Caco-2 (cell line): ENCODE results near the gene RAC3. TPM values are rescaled to one million over a fixed set of nuclear protein-coding genes. Genes with fewer than 3 reads are reported as not detected.

Experiments
- BruUV-seq: library from RNA; stranded (reverse); fragments of 400-500 nt; replicated peaks from 2 replicates; lab custom pipeline; 2021; lab: Mats Ljungman, UMichigan
- CTCF ChIA-PET: fragments of 300-600 bp; sonication (Branson Sonifier 250); formaldehyde crosslinking; loops from one replicate; lab custom pipeline; 2022; ENCODE audit warnings: antibody characterized with exemption; lab: Charles Lee
- POLR2A ChIA-PET: fragments of 300-600 bp; sonication (Branson Sonifier 250); formaldehyde crosslinking; loops from one replicate; lab custom pipeline; 2022; ENCODE audit warnings: antibody characterized with exemption; lab: Charles Lee
- DNase-seq, 2 experiments: peaks; one replicate each; pipeline versions ENCODE4 v3.0.0 to v3.0.0-alpha.2; 2020 to 2022
- H3K27me3 ChIP-seq: replicated peaks from 2 replicates; pipeline ENCODE4 v1.6.0; 2011; ENCODE audit warnings: low read length; ENCODE audit not compliant: control insufficient read depth, insufficient read depth
- H3K36me3 ChIP-seq: 2 replicates; pipeline ENCODE4 v1.5.1; 2011; ENCODE audit warnings: low read length; ENCODE audit not compliant: control insufficient read depth, insufficient read depth
- H3K4me1 ChIP-seq: fragments of 250-450 bp; sonication (Bioruptor Pico); 2 replicates; pipeline ENCODE4 v1.5.1; 2020; ENCODE audit warnings: mild to moderate bottlenecking
- H3K4me3 ChIP-seq: 2 replicates; pipeline ENCODE4 v1.5.1; 2011; ENCODE audit warnings: low read depth, mild to moderate bottlenecking, control low read depth, low read length
- H3K9me3 ChIP-seq: fragments of 250-450 bp; sonication (Bioruptor Pico); 2 replicates; pipeline ENCODE4 v1.5.1; 2020; ENCODE audit warnings: mild to moderate bottlenecking, moderate library complexity
- H3K27ac Mint-ChIP-seq: one replicate; pipeline ENCODE4 v1.8.0; 2022; ENCODE audit warnings: mixed read lengths; ENCODE audit not compliant: unreplicated experiment
- H3K27me3 Mint-ChIP-seq: one replicate; pipeline ENCODE4 v1.8.0; 2022; ENCODE audit warnings: mixed read lengths; ENCODE audit not compliant: insufficient read depth, unreplicated experiment
- H3K36me3 Mint-ChIP-seq: one replicate; pipeline ENCODE4 v1.8.0; 2022; ENCODE audit warnings: mild to moderate bottlenecking, mixed read lengths; ENCODE audit not compliant: insufficient read depth, unreplicated experiment
- H3K4me1 Mint-ChIP-seq: one replicate; pipeline ENCODE4 v1.8.0; 2022; ENCODE audit warnings: low read depth, mixed read lengths; ENCODE audit not compliant: unreplicated experiment
- H3K4me3 Mint-ChIP-seq: one replicate; pipeline ENCODE4 v1.8.0; 2022; ENCODE audit warnings: mild to moderate bottlenecking, moderate library complexity, mixed read lengths; ENCODE audit not compliant: unreplicated experiment
- H3K9me3 Mint-ChIP-seq: one replicate; pipeline ENCODE4 v1.8.0; 2022; ENCODE audit warnings: mixed read lengths; ENCODE audit not compliant: unreplicated experiment
- CTCF ChIP-seq, 2 experiments: fragments of 200-600 bp in 1 of 2; IDR thresholded peaks; 1 replicate in 1 of 2; 2 replicates in 1 of 2; pipeline versions ENCODE4 v1.5.1 to v1.8.0; 2011 to 2022; ENCODE audit warnings: antibody characterized with exemption in 1 of 2, control low read depth in 1 of 2, inconsistent platforms in 1 of 2, low read depth in 1 of 2, low read length in 1 of 2, mild to moderate bottlenecking in 1 of 2, moderate library complexity in 1 of 2; ENCODE audit not compliant: insufficient read depth in 1 of 2, severe bottlenecking in 1 of 2, unreplicated experiment in 1 of 2
- intact Hi-C: fragments of 100-400 bp; cut with micrococcal nuclease; formaldehyde crosslinking; loops from one replicate; pipeline ENCODE4 v1.10.0; 2022; ENCODE audit not compliant: unreplicated experiment
- total RNA-seq: library from RNA; stranded (reverse); gene quantifications from 2 replicates; pipeline ENCODE4 v1.2.3, GENCODE V29; 2022

RAC3 gene
- total RNA-seq, 1 experiment from 2014 or later, result 94.5 TPM

- no peak for TF ChIP-seq CTCF (IDR thresholded peaks at IDR 0.05; ENCODE audit: insufficient read depth in 1 of 2, low read depth in 1 of 2, low read length in 1 of 2, severe bottlenecking in 1 of 2, unreplicated experiment in 1 of 2)
- H3K36me3 ChIP-seq, result peaks cover 3% of the 10 kb centered on the region
- no peak for DNase-seq
- H3K27me3 ChIP-seq, result no peaks in the 10 kb centered on the region
- Mint-ChIP-seq H3K4me3 (no peak overlapping the region), H3K36me3 (peaks cover 66% of the 10 kb centered on the region), H3K27me3 (no peaks in the 10 kb centered on the region), H3K27ac (no peak overlapping the region), H3K9me3 (no peaks in the 10 kb centered on the region), H3K4me1 (no peaks in the 10 kb centered on the region)
- POLR2A ChIA-PET, result interaction anchor here (0.6 kb wide), 1 partner anchor 20 kb away, joined by 3 read pairs; no protein-coding TSS in a partner anchor
- H3K9me3 ChIP-seq, result no peaks in the 10 kb centered on the region
- intact Hi-C loops, result no loop called here
- no peaks in the 10 kb centered on the region for H3K4me1 ChIP-seq
- no TSS peak for BruUV-seq
- no peak overlapping the region for H3K4me3 ChIP-seq
- CTCF ChIA-PET, result no interaction called here
These were observed 47.7 kb upstream of the RAC3 start for GRCh38 chr17:81983639-81984373.

- Mint-ChIP-seq H3K9me3 (no peaks in the 10 kb centered on the region), H3K36me3 (peaks cover 63% of the 10 kb centered on the region), H3K4me3 (no peak overlapping the region), H3K27ac (no peak overlapping the region), H3K4me1 (no peaks in the 10 kb centered on the region), H3K27me3 (no peaks in the 10 kb centered on the region)
- BruUV-seq, result no TSS peak
- TF ChIP-seq CTCF (IDR thresholded peaks at IDR 0.05; ENCODE audit: insufficient read depth in 1 of 2, low read depth in 1 of 2, low read length in 1 of 2, severe bottlenecking in 1 of 2, unreplicated experiment in 1 of 2), result no peak
- ChIA-PET POLR2A (interaction anchor here (0.6 kb wide), 1 partner anchor 52 kb away, joined by 3 read pairs; the partner anchor contains the start of gene DCXR), CTCF (interaction anchor here (0.6 kb wide), 1 partner anchor 68 kb away, joined by 3 read pairs; no protein-coding TSS in a partner anchor)
- H3K27me3 ChIP-seq, result no peaks in the 10 kb centered on the region
- intact Hi-C loops, result no loop called here
- H3K9me3 ChIP-seq, result no peaks in the 10 kb centered on the region
- no peak for DNase-seq
- H3K4me3 ChIP-seq, result no peak overlapping the region
- peaks cover 3% of the 10 kb centered on the region for H3K36me3 ChIP-seq
- H3K4me1 ChIP-seq, result no peaks in the 10 kb centered on the region
These were observed 46.6 kb upstream of the RAC3 start for GRCh38 chr17:81984773-81985410.

GRCh38 chr17:81986606-81987005, 44.9 kb upstream of the RAC3 start:
- Histone ChIP-seq H3K9me3 (no peaks in the 10 kb centered on the region), H3K36me3 (peaks cover 3% of the 10 kb centered on the region), H3K4me3 (no peak overlapping the region), H3K27me3 (no peaks in the 10 kb centered on the region), H3K4me1 (0 out of 2 replicates have a peak, but pooled peaks cover 5% of the 10 kb centered on the region)
- POLR2A ChIA-PET, result no interaction called here
- intact Hi-C loops, result no loop called here
- no peak overlapping the region for H3K4me3 Mint-ChIP-seq
- DNase-seq, result no peak
- H3K4me1 Mint-ChIP-seq, result peaks cover 6% of the 10 kb centered on the region
- H3K36me3 Mint-ChIP-seq, result peaks cover 58% of the 10 kb centered on the region
- H3K9me3 Mint-ChIP-seq, result no peaks in the 10 kb centered on the region
- no TSS peak for BruUV-seq
- no peak overlapping the region for H3K27ac Mint-ChIP-seq
- no peaks in the 10 kb centered on the region for H3K27me3 Mint-ChIP-seq
- no peak for TF ChIP-seq CTCF (IDR thresholded peaks at IDR 0.05; ENCODE audit: insufficient read depth in 1 of 2, low read depth in 1 of 2, low read length in 1 of 2, severe bottlenecking in 1 of 2, unreplicated experiment in 1 of 2)
- CTCF ChIA-PET, result no interaction called here
